ENCODE data around the gene KNG1.

- no peak for TF ChIP-seq POLR2A (IDR thresholded peaks at IDR 0.05; ENCODE audit: low read depth, low read length)
- TF ChIP-seq PAX5 (IDR thresholded peaks at IDR 0.05; ENCODE audit: insufficient read depth, low read length, severe bottlenecking), result no peak
- no peak for TF ChIP-seq POLR2AphosphoS5 (IDR thresholded peaks at IDR 0.05; ENCODE audit: low read depth, low read length)
- TF ChIP-seq POU2F2 (IDR thresholded peaks at IDR 0.05; ENCODE audit: low read depth, low read length), result no peak
- no peak for TF ChIP-seq TAF1 (IDR thresholded peaks at IDR 0.05; ENCODE audit: low read depth, low read length)
- TF ChIP-seq SPI1 (IDR thresholded peaks at IDR 0.05; ENCODE audit: low read depth, low read length), result no peak
Observed at GRCh38 chr3:186683979-186684378, 33.2 kb upstream of the KNG1 start.
